GM21390 (cell line): ENCODE data around the gene BRIP1.
"Not testable (repeated sequence)": the region's sequence is repeated elsewhere in the genome, so short reads cannot be mapped to it uniquely, and the experiment has no call there.

Source experiments
- ATAC-seq: cut with Tn5 transposase; IDR thresholded peaks from one replicate; pipeline ENCODE4 v1.9.1; 2021; ENCODE audit not compliant: unreplicated experiment

The BRIP1 gene

DNA sequence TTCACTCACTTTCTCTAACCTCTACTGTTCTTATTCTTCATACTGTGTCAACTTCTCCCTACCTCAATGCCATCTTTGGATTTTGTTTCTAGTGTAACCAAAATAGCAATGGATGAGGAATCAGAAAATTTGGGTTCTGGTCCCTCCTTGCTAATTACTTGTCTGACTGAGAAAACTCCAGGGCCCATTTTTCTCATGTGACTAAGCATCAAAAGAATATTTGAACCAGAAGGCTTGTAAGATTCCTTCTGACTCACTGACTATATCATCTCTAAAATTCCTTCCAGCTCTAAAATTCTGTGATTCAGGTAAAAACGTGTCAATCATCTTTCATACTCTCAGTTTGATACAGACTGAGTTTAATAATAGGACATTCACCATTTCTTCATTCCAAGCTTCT is 57.9 kb downstream of the BRIP1 start:
- ATAC-seq = no peak

DNA sequence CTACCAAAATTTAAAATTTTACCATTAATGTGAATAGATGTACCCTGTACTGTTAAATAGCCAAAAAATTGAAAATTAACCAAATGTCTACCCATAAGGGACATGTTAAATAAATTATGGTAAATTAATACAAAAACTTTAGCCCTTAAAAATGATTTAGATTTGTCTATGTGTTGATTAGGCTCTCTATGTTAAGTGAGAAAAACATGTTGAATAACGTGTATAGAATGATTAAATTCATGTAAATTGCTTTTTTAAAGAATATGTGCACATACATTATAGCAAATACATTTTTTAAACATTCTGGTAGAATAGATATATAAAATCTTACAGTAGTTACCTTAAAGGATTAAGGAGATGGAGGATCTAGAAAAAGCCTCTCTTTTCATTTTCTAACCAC is 59.5 kb downstream of the BRIP1 start:
- ATAC-seq = no peak

DNA sequence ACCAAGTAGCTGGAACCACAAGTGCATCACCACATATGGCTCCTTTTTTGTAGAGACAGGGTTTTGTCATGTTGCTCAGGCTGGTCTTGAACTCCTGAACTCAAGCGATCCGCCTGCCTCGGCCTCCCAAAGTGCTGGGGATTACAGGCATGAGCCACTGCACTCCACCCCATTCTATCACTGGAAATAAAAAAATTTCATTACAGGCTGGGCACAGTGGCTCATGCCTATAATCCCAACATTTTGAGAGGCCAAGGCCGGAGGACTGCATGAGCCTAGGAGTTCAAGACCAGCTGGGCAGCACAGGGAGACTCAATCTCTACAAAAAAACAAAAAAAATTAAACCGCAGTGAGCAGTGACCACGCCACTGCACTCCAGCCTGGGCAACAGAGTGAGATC is 60.1 kb downstream of the BRIP1 start:
- ATAC-seq = no peak

DNA sequence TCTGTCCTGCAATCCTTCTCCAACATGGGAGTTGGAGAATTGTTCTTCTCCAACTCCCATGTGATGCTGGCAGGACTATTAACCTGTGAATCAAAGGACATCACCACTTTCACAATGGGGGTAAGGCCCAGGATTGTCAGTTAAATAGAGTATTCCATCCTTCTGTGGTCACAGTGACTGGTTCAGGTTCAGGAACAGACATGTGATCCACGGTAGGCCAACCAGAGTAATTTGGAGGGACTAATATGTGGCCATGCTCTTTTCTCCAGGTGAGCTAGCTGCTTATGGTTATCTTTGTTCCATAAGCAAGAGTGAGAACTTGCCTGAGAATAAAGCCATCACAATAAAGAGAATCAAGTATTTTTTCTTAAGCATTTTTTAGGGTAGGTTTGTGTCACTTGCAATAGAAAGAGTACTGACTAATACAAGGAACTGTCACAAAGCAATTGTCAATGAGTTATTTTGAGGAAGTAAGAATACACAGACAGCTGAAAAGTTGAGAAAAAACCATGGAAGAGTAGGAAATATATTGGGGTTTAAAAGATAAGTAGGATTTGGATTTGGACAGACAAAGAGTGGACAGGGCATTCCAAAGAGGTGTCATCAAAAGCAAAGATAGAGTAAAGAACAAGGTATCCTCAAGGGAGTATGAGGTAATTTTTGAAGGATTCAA is 63.4 kb downstream of the BRIP1 start:
- ATAC-seq = no peak

DNA sequence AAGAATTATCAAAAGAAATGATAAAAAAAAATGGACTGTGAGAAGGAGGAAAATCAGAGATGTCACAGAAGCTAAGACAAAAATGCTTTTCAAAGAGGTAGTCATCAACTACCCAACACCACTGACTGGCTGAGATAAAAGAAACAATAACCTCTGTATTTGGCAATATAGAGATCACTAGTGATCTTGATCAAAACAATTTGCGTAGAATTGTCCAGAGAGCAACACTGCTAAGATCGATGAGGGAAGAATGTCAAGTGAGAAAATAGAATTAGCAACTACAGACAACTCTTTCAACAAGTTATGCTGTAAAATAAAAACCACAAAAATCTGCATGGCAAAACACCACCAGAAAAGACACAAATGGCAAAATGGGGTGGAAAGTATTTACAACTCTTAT is 66.0 kb downstream of the BRIP1 start:
- no peak for ATAC-seq

DNA sequence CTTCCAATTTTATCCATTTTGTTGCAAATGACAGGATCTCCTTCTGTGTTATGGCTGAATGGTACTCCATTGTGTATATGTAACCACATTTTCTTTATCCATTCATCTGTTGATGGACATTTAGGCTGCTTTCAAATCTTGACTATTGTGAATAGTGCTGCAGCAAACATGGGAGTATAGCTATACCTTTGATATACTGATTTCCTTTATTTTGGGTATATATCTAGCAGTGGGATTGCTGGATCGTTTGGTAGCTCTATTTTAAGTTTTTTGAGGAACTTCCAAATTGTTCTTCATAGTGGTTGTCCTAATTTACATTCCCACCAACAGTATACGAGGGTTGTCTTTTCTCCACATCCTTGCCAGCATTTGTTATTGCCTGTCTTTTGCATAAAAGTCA is 67.8 kb downstream of the BRIP1 start:
- no peak for ATAC-seq

DNA sequence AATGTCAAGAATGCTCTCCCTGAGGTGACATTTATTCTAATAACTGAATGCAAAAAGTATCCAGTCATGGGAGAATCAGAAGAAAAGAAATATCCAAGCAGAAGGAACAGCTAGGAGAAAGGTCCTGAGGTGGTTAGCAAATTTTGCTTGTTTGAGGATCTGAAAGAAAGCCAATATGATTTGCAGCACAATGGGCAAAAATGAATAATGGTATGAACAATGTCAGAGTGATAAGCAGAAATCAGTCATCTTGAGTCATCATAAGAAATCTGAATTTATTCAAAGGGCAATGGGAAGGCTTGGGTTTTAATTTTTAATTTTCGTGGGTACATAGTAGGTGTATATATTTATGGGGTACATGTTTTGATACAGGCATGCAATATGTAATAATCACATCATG is 68.5 kb downstream of the BRIP1 start:
- ATAC-seq = no peak

DNA sequence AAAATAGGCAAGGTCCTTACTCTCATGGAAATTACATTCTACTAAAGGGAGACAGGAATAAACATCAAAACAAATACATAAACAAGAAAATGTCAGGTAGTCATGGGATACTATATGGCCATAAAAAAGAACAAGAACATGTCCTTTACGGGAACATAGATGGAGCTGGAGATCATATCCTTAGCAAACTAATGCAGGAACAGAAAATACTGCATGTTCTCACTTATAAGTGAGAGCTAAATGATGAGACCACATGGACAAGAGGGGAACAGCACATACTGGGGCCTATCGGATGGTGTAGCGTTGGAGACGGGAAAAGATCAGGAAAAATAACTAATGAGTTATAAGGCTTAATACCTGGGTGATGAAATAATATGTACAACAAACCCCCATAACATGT is 69.1 kb downstream of the BRIP1 start:
- ATAC-seq = no peak

DNA sequence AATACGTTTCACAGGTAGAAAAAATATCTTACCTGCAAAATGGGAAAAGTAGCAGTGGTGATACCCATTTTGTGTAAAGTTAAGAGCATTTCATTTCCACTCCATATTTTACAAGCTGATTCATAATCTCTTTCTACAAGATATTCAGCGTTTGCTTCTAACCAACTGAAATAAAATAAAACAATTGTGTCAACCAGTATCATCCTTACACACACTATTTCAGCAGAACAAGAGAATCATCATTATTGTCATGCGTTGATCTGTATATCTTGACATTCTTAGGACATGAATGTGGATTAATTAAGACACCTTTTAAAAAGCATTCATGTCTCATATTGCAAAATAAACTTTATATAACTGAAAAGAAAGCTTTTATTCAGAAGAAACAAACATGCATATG is 69.8 kb downstream of the BRIP1 start:
- ATAC-seq = no peak

DNA sequence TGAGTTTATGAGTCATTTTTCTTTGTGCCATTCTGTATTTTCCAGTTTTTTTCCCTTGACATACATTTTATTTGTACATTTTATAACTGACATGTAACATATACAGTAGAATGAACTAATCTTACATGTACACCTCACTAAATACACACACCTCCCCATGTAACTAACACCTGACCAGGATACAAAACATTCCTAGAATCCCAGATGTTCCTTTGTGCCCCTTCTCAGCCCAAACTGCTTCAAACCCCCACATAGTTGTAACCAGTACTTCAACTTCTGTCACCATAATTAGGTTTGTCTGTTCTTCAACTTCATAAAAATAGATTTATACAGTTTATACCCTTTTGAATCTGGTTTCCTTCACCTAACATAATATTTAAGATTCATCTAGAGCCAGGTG is 73.5 kb downstream of the BRIP1 start:
- ATAC-seq = no peak

DNA sequence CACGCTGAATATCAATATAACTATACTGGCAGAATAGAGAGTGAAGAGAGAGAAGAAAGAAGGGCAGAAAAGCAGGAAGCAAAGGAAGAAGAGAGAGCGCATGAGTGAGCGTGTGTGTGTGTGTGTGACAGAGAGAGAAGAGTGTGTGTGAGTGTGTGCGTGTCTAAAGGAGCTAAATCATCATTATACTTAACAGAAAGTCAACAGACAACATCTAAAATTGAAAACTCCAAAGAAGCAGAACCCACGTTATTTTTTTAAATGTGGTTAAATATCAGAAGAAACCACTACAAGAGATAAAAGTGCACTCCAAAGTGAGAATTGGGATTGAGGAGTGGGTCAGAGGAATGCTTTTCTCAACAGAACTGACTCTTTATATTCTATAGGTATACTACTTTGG is 77.2 kb downstream of the BRIP1 start:
- no peak for ATAC-seq

DNA sequence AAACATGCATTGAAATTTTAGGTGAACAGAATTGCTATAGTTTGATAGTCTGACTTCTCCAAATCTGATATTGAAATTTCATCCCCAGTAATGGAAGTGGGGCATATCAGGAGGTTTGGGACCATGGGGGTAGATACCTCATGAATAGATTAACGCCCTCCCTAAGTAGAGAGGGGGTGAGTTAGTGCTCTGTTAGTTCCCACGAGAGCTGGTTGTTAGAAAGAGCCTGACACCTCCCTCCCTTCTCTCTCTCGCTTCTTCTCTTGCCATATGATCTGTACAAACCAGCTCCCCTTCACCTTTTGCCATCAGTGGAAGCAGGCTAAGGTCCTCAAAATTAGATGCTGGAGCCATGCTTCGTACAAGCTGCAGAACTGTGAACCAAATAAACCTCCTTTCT is 78.8 kb downstream of the BRIP1 start:
- ATAC-seq = no peak

DNA sequence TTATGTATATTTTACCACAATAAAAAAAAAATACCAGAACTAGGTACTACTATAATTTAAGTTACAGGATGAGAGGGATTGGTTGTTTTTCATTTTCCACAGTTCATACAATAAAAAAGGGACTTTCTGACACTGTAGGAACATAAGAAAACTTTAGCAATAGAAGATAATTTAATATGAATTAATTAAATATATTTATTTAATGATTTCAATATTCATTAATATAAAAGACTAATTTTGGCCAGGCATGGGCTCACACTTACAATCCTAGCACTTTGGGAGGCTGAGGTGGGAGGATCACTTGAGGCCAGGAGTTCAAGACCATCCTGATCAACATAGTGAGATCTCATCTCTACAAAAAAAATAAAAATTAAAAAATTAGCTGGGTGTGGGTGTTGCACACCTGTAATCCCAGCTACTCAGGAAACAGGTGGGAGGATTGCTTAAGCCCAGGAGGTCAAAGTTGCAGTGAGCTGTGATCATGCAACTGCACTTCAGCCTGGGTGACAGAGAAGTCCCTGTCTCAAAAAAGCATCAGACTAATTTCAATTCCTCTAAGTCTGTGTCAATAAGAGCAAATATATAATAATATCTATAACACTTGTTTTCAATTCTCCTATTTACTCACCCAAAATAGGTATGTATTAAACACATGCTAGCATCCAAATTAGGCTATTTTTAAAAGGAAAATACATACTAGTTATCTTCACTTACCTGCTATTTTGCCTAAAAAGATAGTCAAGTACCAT is 79.6 kb downstream of the BRIP1 start:
- no peak for ATAC-seq

DNA sequence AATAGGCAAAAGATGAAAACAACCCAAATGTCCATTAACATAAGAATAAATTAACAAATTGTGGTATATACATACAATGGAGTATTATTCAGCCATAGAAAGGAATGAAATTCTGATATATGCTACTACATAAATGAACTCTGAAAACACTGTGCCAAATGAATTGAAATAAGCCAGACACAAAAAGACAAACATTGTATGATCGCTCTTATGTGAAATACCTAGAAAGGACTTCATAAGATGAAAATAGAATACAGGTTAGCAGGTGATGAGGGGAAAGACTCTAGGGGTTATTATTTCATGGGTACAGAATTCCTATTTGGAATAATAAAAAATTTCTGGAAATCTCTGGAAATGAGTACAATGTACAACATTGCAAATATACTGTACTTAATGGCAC is 80.2 kb downstream of the BRIP1 start:
- no peak for ATAC-seq

DNA sequence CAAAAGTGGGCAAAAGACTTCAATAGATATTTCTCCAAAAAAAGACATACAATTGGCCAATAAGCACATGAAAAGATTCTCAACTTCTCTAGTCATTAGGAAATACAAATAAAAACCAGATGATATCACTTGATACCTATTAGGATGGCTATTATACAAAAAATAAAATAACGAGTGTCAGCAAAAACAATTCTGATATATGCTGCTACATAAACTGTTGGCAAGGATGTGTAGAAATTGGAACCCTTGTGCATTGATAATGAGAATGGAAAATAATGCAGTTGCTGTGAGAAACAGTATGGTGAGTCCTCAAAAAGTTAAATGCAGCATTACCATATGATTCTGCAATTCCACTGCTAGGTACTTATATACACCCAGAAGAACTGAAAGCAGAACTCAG is 80.6 kb downstream of the BRIP1 start:
- ATAC-seq = no peak

DNA sequence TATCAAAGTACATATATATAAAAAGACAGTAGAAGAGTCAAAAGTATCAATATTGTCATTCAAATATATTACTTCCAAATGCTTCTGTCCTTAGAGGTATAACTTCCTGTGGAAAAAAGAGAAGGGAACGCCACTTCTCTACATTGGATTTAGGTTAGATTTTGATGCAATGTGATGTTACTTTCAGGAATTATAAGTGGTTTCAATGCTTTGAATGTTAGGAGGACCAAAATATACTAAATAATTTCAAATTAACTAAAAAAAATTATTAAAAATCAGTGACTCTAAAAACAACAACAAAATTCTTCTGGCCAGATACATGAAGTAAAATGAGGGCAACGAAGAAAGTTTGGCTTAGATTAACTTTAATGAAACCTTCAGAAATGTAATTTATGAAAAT is 88.0 kb downstream of the BRIP1 start:
- ATAC-seq = no peak

DNA sequence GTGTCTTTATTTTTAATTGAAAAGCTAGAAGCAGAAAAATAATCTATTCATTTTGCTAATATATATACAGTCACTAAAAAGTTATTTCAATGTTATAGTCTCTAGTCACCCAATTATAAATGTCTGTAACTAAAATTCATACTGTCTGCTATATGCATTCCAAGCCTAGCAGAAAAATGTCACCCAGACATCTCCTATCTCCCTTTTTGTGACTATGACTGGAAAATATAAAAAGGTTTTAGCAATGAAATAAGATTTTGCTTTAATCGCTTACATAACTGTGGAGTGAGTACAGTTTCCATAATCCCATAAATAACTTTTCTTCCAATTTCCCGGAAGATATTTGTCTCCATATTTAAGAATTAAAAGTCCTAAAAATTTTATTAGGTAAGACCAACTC is 88.6 kb downstream of the BRIP1 start:
- no peak for ATAC-seq

DNA sequence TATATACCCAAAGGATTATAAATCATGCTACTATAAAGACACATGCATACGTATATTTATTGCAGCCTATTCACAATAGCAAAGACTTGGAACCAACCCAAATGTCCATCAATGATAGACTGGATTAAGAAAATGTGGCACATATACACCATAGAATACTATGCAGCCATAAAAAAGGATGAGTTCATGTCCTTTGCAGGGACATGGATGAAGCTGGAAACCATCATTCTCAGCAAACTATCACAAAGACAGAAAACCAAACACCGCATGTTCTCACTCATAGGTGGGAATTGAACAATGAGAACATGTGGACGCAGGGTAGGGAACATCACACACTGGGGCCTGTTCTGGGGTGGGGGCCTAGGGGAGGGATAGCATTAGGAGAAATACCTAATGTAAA is 89.2 kb downstream of the BRIP1 start:
- not testable (repeated sequence) for ATAC-seq

DNA sequence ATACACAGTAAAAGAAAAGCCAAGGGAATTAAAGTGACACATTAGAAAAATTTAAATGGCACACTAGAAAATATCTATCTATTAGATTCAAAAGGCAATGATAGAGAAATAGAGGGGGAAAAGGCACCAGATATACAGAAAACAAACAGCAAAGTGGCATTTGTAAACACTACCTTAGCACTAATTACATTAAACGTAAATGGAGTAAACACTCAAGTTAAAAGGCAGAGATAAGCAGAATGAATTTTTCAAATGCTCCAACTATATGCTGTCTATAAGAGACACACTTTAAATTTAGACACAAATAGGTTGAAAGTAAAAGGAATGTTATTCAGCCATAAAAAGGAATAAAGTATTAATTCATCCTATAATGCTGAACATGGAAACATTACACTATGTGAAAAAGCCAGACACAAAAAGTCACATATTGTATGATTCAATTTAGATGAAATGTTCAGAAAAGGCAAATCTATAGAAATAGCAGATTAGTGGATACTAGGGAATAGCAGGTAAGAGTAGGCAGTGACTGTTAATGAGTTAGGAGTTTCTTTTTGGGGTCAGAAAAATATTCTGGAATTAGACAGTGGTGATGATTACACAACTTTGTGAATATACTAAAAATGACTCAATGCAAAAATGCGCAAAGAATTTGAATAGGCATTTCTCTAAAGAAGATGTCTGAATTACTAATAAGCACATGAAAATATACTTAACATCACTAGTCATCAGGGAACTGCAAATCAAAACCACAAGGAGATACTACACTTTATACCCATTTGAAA is 92.4 kb downstream of the BRIP1 start:
- ATAC-seq = no peak

DNA sequence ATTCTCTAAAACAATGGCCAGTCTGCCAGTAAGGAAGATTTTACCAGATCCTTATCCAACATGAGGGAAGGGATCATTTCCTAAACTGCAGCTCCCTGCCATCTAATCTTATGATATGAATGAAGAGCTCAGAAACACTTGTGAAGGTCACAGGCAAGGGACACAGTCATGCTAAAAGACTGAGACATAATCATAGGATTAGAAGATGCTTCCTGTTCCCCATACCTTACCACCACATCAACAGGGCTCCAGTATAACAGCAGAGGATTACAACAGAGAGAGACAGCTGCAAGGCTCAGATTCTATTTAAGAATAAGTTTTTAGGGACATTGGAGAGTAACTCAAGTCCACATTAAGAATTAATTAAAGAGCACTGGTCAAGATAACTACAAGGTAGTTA is 93.3 kb downstream of the BRIP1 start:
- ATAC-seq = no peak

DNA sequence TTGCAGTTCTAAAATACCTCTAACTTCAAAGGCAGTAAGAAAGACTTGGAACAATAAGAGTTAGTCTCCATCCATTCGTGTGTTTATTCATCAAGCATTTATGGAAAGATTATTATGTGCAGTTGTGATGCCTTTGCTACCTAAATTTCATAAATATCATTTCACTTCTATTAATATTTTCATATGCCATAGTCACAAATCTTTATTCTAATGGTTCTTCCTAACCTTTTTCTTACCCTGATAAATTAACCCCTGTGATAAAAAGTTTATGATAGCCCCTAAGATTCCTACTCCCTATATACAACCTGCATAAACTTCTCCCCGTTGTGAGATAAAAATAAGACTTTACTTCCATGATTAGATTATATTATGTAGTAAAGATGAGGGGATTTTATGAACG is 94.9 kb downstream of the BRIP1 start:
- ATAC-seq = no peak

DNA sequence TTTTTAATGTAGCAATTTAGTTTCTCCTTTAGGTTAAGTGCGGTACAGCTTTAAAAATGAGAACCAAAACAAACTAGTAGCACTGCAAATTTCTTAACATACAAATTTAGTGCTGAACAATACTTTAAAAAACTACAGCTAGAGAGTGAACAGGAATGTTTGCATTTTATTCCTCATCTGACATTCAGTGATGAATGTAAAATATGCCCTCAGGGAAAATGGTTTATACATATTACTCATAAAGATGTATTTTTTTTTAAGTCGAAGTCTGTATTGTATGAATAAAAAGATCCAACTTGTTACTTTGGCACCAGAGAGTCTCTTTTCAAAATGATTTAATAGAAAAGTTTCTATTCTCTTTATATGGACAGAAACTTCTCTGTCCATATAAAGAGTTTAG is 96.8 kb downstream of the BRIP1 start:
- no peak for ATAC-seq
